ENCODE data around the gene ST6GALNAC6. TPM values are rescaled to one million over a fixed set of nuclear protein-coding genes. Genes with fewer than 3 reads are reported as not detected.

The ST6GALNAC6 gene
- total and polyA plus RNA-seq, 2 of the 8 experiments (the other 6 are each of a cell fraction or from before 2014, with no cell fraction given): 43.7 to 64.4 TPM

GRCh38 chr9:127905004-127905728, 5.8 kb upstream of the ST6GALNAC6 start:
- WGBS, 2 experiments (ENCODE audit: extremely low coverage in 1 of 2, insufficient coverage in 1 of 2, insufficient read length in 1 of 2, insufficient replicate concordance in 2 of 2, low coverage in 1 of 2, low lambda C conversion rate in 2 of 2, missing lambda C conversion rate in 1 of 2): 92% methylated on average over 5 of the region's 5 CpGs; no CpG with 5 or more reads in 1 of the 2 experiments
- no peak overlapping the region for H3K23ac ChIP-seq (ENCODE audit: insufficient read length)
- POLR2A ChIA-PET (ENCODE audit: partially characterized antibody): interaction anchor here (1.0 to 2.1 kb wide), 5 partner anchors 12 to 24 kb away, joined by 3 to 16 read pairs (median 3); partner anchors contain the start of gene ST6GALNAC4
- CTCF ChIA-PET (ENCODE audit: partially characterized antibody): interaction anchor here (1.0 to 1.9 kb wide), 8 partner anchors 8 to 163 kb away, joined by 3 to 13 read pairs (median 4); partner anchors contain the start of gene PIP5KL1
- H4K20me1 ChIP-seq (replicated peaks in 1 of 2; ENCODE audit: control insufficient read depth in 1 of 2, insufficient read depth in 2 of 2, low read length in 2 of 2): peaks cover 0 to 1% of the 10 kb centered on the region in 2 experiments
- no peak overlapping the region for H3K4me3 ChIP-seq (ENCODE audit: extremely low read depth in 1 of 4, insufficient read depth in 2 of 4, low read depth in 3 of 4, low read length in 4 of 4)
- no peaks in the 10 kb centered on the region for H3K79me2 ChIP-seq (ENCODE audit: control insufficient read depth in 1 of 2, insufficient read depth in 2 of 2, low read length in 2 of 2)
- no peak overlapping the region; the same call in 1 of the 2 replicates for H4K8ac ChIP-seq (ENCODE audit: extremely low read depth, insufficient read depth, low read length)
- peak overlapping the region; percentile 12; the same call in 1 of the 2 replicates for H3K27ac ChIP-seq (ENCODE audit: low read depth, low read length)
- H3K9ac ChIP-seq (replicated peaks in 1 of 4; ENCODE audit: extremely low read depth in 1 of 4, low read depth in 3 of 4, low read length in 3 of 4): no peak overlapping the region
- no peak overlapping the region for H3K4me2 ChIP-seq (ENCODE audit: insufficient read depth in 1 of 2, low read depth in 2 of 2, low read length in 2 of 2)
- no peak for FAIRE-seq
- peak overlapping the region; percentile 63; the same call in 1 of the 2 replicates for H2BK5ac ChIP-seq (ENCODE audit: low read depth, low read length)
- no peaks in the 10 kb centered on the region for H3K9me3 ChIP-seq (ENCODE audit: insufficient read depth in 2 of 2, low read depth in 1 of 2, low read length in 1 of 2)
- no peak overlapping the region for H3K14ac ChIP-seq (ENCODE audit: insufficient read length)
- no peak overlapping the region for H2BK20ac ChIP-seq (ENCODE audit: low read length)
- H2BK12ac ChIP-seq (ENCODE audit: low read depth, low read length): 0 out of 2 replicates have a peak overlapping the region, but pooled peaks have one; percentile 27
- no peaks in the 10 kb centered on the region for H3K27me3 ChIP-seq (replicated peaks in 1 of 4; ENCODE audit: control insufficient read depth in 3 of 4, extremely low read depth in 1 of 4, insufficient read depth in 3 of 4, low read length in 3 of 4)
- H3K4me1 ChIP-seq (replicated peaks in 1 of 4; ENCODE audit: control insufficient read depth in 3 of 4, insufficient read depth in 4 of 4, low read length in 3 of 4): peaks cover 3 to 21% (median 9%) of the 10 kb centered on the region in 4 experiments
- no peaks in the 10 kb centered on the region for H3K79me1 ChIP-seq (ENCODE audit: low read depth, low read length)
- H2BK120ac ChIP-seq (replicated peaks; ENCODE audit: low read depth, low read length): no peak overlapping the region
- no peak overlapping the region for H3K4ac ChIP-seq (replicated peaks; ENCODE audit: insufficient read length, low read depth, low read length)
- H2AK5ac ChIP-seq (ENCODE audit: low read depth, low read length): 0 out of 2 replicates have a peak overlapping the region, but pooled peaks have one; percentile 61
- H4K91ac ChIP-seq (replicated peaks; ENCODE audit: insufficient read length, low read length): no peak overlapping the region
- no peak overlapping the region for H2AFZ ChIP-seq (ENCODE audit: low read length)
- H3K23me2 ChIP-seq (ENCODE audit: low read depth, low read length): no peaks in the 10 kb centered on the region
- DNase-seq (ENCODE audit: low read depth in 1 of 2, low spot score in 2 of 2): no peak
- 0 out of 2 replicates have a peak overlapping the region, but pooled peaks have one; percentile 18 for H2BK15ac ChIP-seq (ENCODE audit: low read length)
- H3K18ac ChIP-seq (ENCODE audit: extremely low read depth, low read length): 0 out of 2 replicates have a peak overlapping the region, but pooled peaks have one; percentile 53
- H3K56ac ChIP-seq (replicated peaks; ENCODE audit: insufficient read length, low read depth, low read length): no peak overlapping the region
- no peaks in the 10 kb centered on the region for H3K36me3 ChIP-seq (ENCODE audit: control insufficient read depth in 2 of 4, insufficient read depth in 4 of 4, low read length in 3 of 4)
- H4K5ac ChIP-seq (ENCODE audit: insufficient read length, low read depth, low read length): no peak overlapping the region
- TF ChIP-seq ATF3 (IDR thresholded peaks at IDR 0.05; ENCODE audit: insufficient read depth, low read depth, low read length): no peak
- no peak for TF ChIP-seq POLR2AphosphoS5 (IDR thresholded peaks at IDR 0.05; ENCODE audit: low read depth, low read length)
- TF ChIP-seq TEAD4 (IDR thresholded peaks at IDR 0.05; ENCODE audit: low read depth, low read length): no peak
- TF ChIP-seq RXRA (IDR thresholded peaks at IDR 0.05; ENCODE audit: insufficient read depth, low read depth, low read length): no peak
- TF ChIP-seq BCL11A (IDR thresholded peaks at IDR 0.05; ENCODE audit: low read depth in 2 of 2, low read length in 2 of 2): no peak
- TF ChIP-seq CHD2 (IDR thresholded peaks at IDR 0.05; ENCODE audit: low read length): no peak
- no peak for TF ChIP-seq SUZ12 (IDR thresholded peaks at IDR 0.05; ENCODE audit: low read length)
- TF ChIP-seq CTCF (IDR thresholded peaks at IDR 0.05; ENCODE audit: control extremely low read depth in 1 of 3, insufficient read depth in 1 of 3, low read depth in 1 of 3, low read length in 3 of 3): no peak
